GM18870 (cell line): ENCODE measurements around the gene SPATA31D3.
"Not testable (repeated sequence)": the region's sequence is repeated elsewhere in the genome, so short reads cannot be mapped to it uniquely, and the experiment has no call there.

Source experiments
- ATAC-seq: cut with Tn5 transposase; IDR thresholded peaks from one replicate; pipeline ENCODE4 v1.9.1; 2021; ENCODE audit warnings: moderate library complexity; ENCODE audit not compliant: unreplicated experiment

SPATA31D3 gene

DNA sequence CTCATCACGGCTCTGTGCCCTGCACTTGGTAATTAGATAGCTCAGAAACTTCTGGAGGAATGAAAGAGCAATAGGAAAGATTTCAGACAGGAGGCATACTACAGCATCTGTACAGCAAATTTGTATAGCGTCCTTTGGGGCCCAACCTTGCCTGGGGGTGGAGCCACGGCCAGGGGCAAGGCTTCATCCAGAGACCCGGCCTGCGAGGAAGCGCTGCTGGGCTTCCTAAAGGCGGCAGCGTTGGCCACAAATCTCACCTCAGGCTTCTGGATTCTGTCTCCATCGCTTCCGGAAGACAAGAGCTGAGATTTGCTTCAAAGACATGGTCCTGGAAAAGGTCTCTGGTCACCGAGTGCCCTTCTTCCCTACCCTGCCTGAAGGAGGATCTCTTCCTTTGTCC lies 33.1 kb downstream of the SPATA31D3 start:
- no peak for ATAC-seq

DNA sequence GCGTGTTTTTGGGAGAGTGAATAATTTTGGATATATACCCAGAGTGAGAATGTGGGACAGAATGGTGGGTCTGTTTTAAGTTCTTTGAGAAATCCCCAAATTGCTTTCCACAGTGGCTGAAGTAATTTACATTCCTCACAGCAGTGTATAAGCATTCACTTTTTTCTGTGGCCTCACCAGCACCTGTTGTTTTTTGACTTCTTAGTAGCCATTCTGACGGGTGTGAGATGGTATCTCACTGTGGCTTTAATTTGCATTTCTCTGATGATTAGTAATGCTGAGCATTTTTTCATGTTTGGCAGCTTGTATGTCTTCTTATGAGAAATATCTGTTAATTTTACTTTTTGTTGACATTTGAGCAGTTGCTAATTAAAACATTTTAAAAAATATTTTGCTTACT lies 35.9 kb downstream of the SPATA31D3 start:
- ATAC-seq, result peak; percentile 58

DNA sequence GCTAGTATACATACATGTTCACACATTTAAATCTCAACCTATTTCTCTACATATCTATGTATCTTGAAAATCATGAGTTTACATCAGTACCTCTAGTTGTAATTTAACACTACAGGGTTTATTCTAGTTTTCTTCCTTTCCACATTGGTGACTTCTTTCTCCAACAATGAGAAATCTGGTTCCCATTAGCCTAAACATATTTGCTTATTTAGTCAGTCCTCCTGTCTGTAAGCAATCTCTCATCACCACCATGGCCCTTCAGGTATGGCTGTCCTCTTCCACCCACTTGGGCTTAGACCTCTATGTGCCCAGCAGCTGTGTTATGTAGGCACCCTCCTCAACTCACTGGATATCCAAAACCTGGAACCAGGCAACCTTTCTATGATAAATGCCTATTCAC lies 37.3 kb downstream of the SPATA31D3 start:
- no peak for ATAC-seq

DNA sequence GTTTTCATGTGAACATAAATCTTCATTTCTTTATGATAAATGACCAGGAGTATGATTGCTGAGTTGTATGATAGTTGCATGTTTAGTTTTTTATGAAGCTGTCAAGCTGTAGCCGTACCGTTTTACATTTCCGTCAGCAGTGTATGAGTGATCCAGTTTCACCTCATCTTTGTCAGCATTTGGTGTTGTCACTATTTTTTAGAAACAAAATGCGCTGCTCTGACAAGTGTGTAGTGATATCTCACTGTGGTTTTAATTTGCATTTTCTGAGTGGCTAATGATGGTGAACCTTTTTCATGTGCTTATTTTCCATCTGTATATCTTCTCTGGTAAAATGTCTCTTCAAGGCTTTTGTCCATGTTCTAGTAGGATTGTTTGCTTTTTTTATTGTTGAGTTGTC lies 38.6 kb downstream of the SPATA31D3 start:
- ATAC-seq, result no peak

DNA sequence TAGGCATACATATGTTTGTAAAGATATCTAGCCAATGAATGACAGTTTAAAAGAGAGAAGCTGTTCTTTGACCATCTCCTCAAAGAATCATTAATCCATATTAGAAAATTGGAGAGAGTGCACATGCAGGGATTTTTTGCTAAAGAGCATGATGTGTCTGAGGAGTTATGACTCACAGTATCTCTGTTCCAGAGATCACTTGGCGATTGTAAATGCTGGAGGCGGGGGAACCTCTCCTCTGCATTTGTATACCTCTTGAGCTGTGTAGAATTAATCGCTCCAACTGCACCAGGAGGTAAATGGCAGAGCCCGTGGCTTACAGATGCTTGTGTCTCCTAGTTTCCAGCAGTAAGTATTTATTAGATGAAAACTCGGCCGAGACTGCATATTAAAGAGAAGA lies 41.6 kb downstream of the SPATA31D3 start:
- ATAC-seq, result no peak

DNA sequence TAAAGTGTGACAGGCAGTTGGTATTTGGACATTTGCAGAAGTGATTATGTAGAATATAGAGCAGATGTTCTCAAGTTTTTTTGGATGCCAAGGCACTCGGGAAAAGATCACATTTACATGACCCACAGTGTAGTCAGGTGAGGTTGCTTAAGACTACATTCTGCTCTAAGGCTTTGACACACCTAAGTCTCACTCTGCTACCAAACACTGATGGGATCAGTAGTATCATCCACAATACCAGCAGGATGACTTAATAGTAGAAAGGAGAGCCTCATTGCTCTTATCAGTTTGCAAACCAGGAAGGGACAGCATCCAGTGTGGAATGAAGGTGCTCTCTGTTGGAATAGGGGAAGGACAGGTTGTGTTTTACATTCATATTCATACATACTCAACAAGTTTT lies 42.8 kb downstream of the SPATA31D3 start:
- ATAC-seq, result no peak

DNA sequence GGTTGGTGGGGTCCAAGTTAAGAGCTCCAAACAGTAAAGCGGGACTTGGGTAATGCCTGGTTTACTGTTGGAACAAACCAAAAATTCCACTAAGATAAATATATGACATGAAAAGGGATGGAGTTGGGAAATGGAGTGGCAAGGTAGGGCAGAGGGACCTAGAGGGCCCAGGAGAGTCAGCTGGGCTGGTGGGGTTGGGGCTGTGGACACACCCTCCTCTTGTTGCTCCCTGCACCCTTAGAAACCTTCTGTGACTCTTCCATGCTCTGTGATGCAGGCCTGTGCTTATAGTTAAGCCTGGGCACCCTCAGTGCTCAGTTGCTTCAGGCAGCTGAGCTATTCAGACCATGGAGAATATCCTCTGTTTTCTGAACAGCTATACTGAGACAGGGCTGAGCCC lies 45.2 kb downstream of the SPATA31D3 start, which contains the start of gene SPATA31D1:
SPATA31D1 (plus strand) TSS at position 301 of the 400 bp plus-strand sequence; CDS start at position 348, 47 bp downstream.
- ATAC-seq, result not testable (repeated sequence)

DNA sequence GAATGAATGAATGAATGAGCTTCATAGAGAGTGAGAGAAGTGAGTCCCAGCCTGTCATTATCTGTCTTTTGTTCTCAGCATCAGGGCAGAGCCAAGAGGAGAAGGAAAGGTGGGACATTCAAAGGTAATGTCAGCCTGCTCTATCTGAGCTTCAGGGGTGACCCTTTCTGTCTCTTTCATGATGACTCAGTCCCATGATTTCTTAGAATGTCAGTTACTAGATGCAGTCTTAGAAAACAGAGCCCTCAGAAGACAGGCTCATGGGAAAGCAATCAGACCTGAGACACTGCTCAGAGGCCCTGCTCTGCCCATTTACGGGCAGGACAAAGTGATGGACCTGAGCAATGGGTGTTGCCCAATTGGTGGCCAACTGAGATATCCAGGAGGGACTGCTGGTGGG lies 46.4 kb downstream of the SPATA31D3 start:
- no peak for ATAC-seq

DNA sequence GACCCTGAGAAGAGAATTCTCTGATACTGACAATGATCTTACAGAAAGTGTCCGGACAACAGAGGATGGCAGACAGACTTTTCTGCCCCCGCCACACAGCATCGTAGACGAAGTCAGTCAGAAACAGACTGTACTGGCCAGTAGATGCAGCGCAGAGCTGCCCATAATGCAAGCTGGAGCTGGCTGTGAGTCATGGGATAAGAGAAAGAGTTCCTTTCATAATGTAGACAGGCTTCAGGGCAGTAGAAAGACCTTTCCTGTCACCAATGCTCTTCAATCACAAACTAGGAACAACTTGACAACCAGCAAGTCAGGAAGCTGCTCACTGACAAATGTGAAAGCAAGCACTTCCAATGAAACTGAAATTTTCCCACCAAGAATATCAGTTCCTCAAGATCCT lies 50.4 kb downstream of the SPATA31D3 start:
- ATAC-seq, result no peak
